ENCODE data around the gene BCAS4. TPM values are rescaled to one million over a fixed set of nuclear protein-coding genes. Genes with fewer than 3 reads are reported as not detected.

The BCAS4 gene
- total RNA-seq, 2 donors from 2014 or later = 7.7 to 10.2 TPM

GRCh38 chr20:50838322-50838625, 43.4 kb downstream of the BCAS4 start:
- Histone ChIP-seq H3K4me3 (peak overlapping the region; percentile 61), H3K36me3 (no peaks in the 10 kb centered on the region), H3K27ac (peak overlapping the region; percentile 90 to 97), H3K27me3 (replicated peaks; ENCODE audit: insufficient read depth) (no peaks in the 10 kb centered on the region), H3K4me1 (ENCODE audit: control insufficient read depth in 1 of 2, low read depth in 2 of 2) (peaks cover 6 to 34% of the 10 kb centered on the region in 2 donors), H3K9me3 (no peaks in the 10 kb centered on the region)
- no peak for TF ChIP-seq CTCF (IDR thresholded peaks at IDR 0.05)
- ATAC-seq (ENCODE audit: insufficient number of reproducible peaks, low FRiP score, low read depth) (no peak), DNase-seq (ENCODE audit: low spot score) (no peak)

GRCh38 chr20:50838707-50839385, 44.0 kb downstream of the BCAS4 start:
- no peaks in the 10 kb centered on the region for H3K36me3 ChIP-seq
- H3K27ac ChIP-seq = peak overlapping the region; percentile 90 to 97
- H3K9me3 ChIP-seq = no peaks in the 10 kb centered on the region
- DNase-seq (ENCODE audit: low spot score) = no peak
- H3K4me3 ChIP-seq = no peak overlapping the region
- no peak for ATAC-seq (ENCODE audit: insufficient number of reproducible peaks, low FRiP score, low read depth)
- H3K27me3 ChIP-seq (replicated peaks; ENCODE audit: insufficient read depth) = no peaks in the 10 kb centered on the region
- no peak for TF ChIP-seq CTCF (IDR thresholded peaks at IDR 0.05)
- peaks cover 6 to 34% of the 10 kb centered on the region in 2 donors for H3K4me1 ChIP-seq (ENCODE audit: control insufficient read depth in 1 of 2, low read depth in 2 of 2)

- DNase-seq (ENCODE audit: low spot score) (no peak), ATAC-seq (ENCODE audit: insufficient number of reproducible peaks, low FRiP score, low read depth) (no peak)
- H3K4me1 ChIP-seq (ENCODE audit: control insufficient read depth in 1 of 2, low read depth in 2 of 2) = peaks cover 13 to 26% of the 10 kb centered on the region in 2 donors
- peak overlapping the region in 1 of 2 donors; percentile 30 for H3K27ac ChIP-seq
- no peak for TF ChIP-seq CTCF (IDR thresholded peaks at IDR 0.05)
- no peaks in the 10 kb centered on the region for H3K36me3 ChIP-seq
- no peaks in the 10 kb centered on the region for H3K9me3 ChIP-seq
- no peaks in the 10 kb centered on the region for H3K27me3 ChIP-seq (replicated peaks; ENCODE audit: insufficient read depth)
- H3K4me3 ChIP-seq = no peak overlapping the region
These were observed 48.0 kb downstream of the BCAS4 start for GRCh38 chr20:50842821-50843220.

- no peak for TF ChIP-seq CTCF (IDR thresholded peaks at IDR 0.05)
- DNase-seq (ENCODE audit: low spot score) (no peak), ATAC-seq (ENCODE audit: insufficient number of reproducible peaks, low FRiP score, low read depth) (no peak)
- H3K4me3 ChIP-seq = no peak overlapping the region
- peaks cover 12 to 24% of the 10 kb centered on the region in 2 donors for H3K4me1 ChIP-seq (ENCODE audit: control insufficient read depth in 1 of 2, low read depth in 2 of 2)
- no peaks in the 10 kb centered on the region for H3K36me3 ChIP-seq
- no peaks in the 10 kb centered on the region for H3K9me3 ChIP-seq
- H3K27me3 ChIP-seq (replicated peaks; ENCODE audit: insufficient read depth) = no peaks in the 10 kb centered on the region
- peak overlapping the region in 1 of 2 donors; percentile 30 for H3K27ac ChIP-seq
These were observed 48.7 kb downstream of the BCAS4 start for GRCh38 chr20:50843331-50844276.

GRCh38 chr20:50844430-50845100, 49.7 kb downstream of the BCAS4 start:
- no peak overlapping the region for H3K4me3 ChIP-seq
- no peaks in the 10 kb centered on the region for H3K27me3 ChIP-seq (replicated peaks; ENCODE audit: insufficient read depth)
- no peaks in the 10 kb centered on the region for H3K36me3 ChIP-seq
- H3K27ac ChIP-seq = peak overlapping the region; percentile 30 to 57
- TF ChIP-seq CTCF (IDR thresholded peaks at IDR 0.05) = no peak
- DNase-seq (ENCODE audit: low spot score) (peak; percentile 56), ATAC-seq (ENCODE audit: insufficient number of reproducible peaks, low FRiP score, low read depth) (peak; percentile 89)
- peaks cover 19 to 31% of the 10 kb centered on the region in 2 donors for H3K4me1 ChIP-seq (ENCODE audit: control insufficient read depth in 1 of 2, low read depth in 2 of 2)
- no peaks in the 10 kb centered on the region for H3K9me3 ChIP-seq
